HG02884 (cell line): ENCODE data around the gene ST3GAL2.

Source experiments
- ATAC-seq: cut with Tn5 transposase; IDR thresholded peaks from one replicate; pipeline ENCODE4 v1.9.1; 2021; ENCODE audit warnings: mild to moderate bottlenecking, moderate library complexity; ENCODE audit not compliant: unreplicated experiment

Gene ST3GAL2, protein sequence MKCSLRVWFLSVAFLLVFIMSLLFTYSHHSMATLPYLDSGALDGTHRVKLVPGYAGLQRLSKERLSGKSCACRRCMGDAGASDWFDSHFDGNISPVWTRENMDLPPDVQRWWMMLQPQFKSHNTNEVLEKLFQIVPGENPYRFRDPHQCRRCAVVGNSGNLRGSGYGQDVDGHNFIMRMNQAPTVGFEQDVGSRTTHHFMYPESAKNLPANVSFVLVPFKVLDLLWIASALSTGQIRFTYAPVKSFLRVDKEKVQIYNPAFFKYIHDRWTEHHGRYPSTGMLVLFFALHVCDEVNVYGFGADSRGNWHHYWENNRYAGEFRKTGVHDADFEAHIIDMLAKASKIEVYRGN

DNA sequence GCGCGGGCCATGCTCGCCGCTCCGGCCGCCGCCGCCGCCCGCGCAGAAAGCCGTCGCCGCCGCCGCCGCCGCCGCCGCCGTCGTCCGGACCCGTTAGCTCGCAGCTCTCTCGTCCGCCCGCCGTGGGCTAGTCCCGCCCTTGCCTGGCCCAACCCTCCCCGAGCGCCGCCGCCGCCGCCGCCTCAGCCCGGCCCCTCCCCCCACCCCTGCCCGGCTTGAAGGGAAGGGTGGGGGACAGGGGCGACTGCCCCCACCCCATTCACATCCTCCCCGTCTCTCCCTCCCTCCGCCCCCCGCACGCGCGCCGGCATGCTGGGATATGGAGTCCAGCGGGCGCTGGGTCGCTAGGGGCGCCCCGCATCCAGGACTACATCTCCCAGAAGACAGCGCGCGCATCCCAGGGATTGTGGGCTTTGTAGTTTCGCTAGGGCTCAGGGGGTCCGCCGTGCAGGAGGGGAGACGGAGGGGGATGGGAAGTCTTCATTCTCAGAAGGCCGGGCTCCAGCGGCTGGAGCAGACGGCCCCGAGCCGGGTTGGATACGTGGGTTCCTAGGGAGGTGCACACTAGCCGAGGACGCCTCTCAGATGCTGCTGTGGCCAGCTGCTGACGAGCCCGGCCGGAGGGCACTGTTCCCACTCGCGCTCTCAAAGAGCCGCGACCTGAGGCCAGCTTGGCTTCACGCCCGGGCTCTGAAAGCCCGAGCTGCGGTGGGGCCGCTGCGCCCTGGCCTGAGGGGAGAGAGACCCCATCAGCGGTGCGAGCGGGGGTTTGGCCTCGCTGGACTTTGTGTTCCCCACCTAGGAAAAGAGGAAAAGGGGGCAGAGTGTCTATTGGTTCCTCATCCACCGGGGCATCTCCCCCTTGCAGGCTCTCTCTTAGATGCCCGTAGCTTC, at the start of gene ST3GAL2:
TSS of gene ST3GAL2 (minus strand) at position 132 of the 894 bp plus-strand sequence. CDS start 40,570 bp downstream, outside the sequence.
- peak; percentile 68 for ATAC-seq

DNA sequence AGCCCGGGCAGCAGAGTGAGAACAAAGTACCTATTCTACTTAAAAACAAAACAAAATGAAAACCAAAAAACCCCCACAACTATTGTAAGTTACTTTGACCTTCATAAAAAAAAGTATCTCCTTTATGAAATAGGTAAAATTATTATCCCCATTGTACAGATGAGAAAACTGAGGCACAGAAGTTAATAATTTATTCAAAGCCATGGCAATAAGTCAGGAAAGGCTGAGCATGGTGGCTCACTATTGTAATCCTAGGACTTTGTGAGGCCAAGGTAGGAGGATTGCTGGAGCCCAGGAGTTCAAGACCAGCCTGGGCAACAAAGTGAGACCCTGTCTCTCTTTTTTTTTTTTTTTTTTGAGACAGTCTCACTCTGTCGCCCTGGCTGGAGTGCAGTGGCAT, 46.0 kb upstream of the ST3GAL2 start:
- no peak for ATAC-seq

DNA sequence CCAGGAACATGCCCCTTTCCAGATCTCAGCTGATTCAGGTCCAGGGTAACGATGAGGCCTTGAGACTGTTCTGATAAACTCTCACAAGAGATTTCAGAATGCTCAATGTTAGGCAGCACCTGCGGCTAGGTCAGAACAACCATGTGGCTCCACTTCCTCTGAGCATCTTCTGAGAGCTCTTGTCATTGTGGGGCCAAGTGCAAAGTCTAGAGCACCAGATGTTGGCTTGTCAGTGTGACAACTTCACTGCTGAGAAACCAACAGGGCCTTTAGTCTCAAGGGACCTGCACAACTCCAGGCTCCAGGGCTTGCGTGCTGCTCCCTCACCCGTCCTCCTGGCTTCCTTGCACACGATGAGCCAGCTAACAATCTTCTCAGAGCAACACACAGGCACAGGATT, 44.5 kb upstream of the ST3GAL2 start:
- no peak for ATAC-seq

DNA sequence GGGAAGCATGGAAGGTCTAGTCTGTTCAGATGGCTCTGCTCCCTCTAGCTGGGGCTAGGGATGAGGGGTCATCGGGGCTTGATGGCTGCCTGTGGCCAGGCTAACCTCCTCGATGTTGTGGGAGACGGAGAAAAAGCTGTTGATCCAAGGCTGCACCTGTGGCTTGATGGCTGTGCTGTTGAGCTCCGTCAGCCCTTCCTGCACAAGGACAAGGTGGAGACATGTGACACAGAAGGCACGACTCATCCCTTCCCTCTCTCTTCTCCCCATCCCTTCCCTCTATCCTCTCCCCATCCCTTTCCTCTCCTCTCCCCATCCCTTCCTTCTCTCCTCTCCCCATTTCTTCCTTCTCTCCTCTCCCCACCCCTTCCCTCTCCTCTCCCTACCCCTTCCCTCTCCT, 43.7 kb upstream of the ST3GAL2 start:
- ATAC-seq, result no peak

DNA sequence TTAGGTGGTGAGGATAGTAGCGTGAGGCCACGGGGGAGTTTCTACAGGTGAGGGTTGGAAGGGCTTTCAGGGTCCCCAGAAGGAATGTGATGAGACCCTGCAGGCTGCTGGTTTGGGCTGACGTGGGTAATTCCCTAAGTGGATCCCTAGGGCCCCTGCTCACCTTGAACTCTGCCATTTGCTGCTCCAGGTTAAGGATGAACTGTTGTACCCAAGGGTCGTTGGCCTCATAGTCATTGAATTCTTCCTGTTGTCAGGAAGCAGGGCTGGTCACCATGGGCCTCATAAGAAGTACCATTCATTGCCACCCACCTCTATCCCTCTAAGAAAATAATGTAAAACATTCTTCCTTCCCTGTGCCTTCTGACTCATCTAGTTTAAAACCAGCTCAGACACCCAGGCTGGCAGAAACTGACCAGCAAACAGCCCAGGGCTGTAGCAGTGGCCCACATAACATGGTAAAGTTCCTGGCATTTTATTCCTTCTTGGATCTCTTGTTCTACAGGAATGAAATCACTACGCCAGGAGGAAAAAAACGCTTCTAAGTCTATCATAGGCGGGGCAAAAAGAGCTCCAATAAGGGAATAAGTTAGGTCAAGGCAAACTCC, 43.1 kb upstream of the ST3GAL2 start:
- ATAC-seq, result no peak

DNA sequence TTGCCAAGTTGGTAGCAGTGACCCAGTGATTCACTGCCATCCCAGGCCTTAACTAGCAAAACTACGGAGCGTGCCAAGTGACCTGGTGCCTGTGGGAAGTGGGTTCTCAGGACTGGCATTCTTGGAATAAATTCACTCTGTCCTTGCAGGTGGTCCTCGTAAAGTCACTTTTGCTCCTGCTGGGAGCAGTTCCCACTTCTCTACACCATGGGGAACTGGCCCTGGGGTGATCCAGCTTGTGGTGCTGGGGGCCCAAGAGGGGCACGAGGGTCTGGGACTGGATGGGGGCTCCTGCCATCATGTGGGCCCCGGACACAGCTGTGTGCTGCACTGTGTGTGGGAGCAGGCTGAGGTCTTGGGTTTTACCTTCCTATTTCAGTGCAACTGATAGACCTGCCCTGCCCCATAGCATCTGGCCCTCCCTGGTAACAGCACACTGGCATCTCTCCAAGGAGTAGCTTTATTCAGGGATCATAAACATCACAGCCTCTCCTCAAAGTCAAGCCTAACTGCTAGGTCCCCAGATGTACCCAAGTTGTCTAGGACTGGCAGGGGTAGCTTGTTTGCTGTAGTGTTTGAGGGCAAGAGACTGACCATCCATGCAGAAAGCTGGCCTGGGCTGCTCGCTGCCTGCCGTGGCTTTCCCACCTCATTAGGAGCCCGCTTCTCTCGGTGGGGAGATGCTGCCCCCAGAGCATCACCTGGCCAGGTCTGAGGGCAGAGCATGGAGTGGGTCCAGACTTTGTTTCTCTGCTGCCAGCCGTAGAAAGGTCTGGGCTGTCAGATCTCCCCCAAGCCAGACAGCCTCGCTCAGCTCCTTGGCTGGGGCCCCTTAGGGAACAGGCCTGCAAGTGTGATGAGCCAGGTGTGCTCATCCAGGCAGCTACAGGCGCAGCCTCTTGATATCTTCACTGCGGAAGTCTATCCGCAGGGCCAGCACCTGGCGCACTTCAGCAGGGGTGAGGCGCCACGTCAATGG, 41.5 kb upstream of the ST3GAL2 start:
- no peak for ATAC-seq

DNA sequence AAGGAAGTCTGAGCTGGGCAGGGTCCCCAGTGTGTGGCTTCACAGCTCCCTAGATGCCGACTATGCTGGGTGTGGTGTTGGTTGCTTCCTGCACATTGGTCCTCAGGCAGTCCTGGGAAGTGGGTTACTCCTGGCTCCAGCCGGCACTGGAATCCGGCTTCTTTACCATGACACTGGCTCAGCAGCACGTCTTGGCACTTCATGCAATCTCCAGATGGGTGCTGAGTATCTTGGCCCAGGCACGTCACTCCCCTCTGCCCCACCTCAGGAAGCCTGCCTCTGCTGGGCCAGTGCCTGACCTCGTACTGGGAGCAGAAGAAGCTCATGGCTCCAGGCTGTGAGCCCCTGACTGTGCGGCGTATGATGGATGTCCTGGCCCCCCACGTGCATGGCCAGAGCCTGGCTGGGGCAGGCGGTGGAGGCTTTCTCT, 40.0 kb upstream of the ST3GAL2 start:
- no peak for ATAC-seq

DNA sequence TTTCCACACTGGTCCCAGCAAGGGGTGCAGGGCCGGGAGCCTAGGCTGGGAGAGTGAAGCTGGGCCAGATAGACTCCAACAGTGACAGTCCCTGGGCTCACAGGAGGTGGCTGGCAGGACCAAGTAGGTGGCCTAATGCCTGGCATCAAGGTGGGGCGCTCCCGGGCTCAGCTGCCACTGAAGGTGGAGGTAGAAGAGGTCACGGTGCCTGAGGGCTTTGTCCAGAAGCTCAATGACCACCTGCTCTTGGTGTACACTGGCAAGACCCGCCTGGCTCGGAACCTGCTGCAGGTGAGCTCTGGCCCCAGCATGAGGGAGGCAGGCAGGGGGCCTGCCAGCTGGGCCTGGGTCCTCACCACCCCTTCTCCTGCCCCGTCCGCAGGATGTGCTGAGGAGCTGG, 39.3 kb upstream of the ST3GAL2 start:
- ATAC-seq, result no peak

DNA sequence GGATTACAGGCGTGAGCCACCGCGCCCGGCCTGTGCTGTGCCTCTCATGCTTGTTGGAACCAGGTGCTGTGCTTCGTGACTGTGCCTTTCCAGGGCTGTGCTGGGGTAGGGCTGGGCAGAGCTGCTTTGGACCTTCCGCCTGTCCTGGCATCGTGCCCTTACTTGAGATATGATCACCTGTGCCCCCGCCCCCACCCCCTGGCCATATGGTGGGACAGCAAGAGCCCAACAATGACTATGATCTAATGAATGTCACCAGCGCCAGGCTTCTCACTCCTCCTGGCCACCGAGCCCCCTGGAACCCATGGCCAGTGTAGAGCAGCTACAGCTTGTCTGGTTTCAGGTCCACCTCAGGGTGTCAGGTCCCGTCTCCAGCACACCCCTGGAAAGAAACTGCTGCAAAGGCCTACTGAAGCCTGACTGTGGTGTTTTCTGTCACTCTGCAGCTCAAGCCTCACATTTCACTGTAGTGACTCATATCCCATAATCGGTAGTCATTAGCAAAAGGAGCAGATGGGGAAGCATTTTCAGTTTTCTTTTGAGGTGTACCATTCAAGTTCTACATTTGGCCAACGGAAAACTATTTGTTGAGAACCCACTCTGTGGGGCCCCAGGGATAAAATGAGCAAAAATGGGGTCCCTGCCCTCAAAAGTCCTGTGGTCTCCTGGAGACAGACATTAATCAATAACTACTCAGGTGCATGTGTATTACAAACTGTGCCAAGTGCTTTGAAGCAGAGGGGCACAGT, 37.5 kb upstream of the ST3GAL2 start:
- ATAC-seq, result peak; percentile 95

DNA sequence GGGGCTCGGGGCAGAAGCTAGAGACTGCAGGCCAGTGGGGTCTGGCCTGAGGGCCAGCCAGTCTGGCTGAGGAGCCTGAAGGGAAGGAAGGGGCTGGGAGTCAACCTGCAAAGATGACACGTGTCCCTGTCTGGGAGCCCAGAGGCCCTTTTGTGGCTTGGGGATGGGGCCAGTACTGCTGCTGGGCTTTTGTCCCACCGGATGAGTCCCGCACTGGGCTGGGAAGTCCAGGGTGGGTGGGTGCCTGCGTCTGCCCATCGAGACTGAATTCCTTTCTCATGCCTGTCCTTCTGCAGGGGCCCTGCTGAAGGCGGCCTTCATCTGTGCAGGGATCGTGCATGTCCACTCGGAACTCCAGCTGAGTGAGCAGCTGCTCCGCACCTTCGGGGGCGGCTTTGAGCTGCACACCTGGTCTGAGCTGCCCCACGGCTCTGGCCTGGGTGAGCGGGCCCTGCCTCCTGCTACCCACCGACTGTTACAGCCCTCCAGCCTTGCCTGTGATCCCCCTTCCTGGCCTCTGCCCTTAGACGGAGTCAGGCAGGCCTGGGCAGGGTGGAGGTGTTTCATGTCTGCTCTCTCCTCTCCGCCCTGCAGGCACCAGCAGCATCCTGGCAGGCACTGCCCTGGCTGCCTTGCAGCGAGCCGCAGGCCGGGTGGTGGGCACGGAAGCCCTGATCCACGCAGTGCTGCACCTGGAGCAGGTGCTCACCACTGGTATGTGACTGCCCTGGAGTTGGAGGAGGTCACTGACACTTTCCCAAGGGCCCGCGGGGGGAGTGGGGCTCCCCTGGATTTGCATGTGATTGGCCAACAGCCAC, 36.4 kb upstream of the ST3GAL2 start:
- no peak for ATAC-seq

DNA sequence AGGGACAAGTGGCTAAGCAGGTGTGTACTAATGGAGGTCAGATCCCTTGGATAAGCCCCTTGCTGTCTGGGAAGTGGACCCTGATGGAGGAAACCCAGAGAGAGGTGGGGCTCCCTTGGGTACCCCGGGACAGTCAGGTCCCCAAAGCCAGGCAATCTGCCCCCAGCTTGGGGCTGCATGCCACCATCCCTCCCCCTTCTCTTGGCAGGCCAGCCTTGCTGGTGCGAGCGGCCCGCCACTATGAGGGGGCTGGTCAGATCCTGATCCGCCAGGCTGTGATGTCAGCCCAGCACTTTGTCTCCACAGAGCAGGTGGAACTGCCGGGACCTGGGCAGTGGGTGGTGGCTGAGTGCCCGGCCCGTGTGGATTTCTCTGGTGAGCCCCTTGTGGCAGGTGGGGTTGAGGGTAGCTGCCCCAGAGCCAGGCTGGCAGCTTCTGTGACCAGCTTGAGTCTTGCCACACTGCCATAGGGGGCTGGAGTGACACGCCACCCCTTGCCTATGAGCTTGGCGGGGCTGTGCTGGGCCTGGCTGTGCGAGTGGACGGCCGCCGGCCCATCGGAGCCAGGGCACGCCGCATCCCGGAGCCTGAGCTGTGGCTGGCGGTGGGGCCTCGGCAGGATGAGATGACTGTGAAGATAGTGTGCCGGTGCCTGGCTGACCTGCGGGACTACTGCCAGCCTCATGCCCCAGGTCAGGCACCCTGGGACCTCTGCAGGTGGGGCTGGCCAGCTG, 35.6 kb upstream of the ST3GAL2 start:
- ATAC-seq, result no peak

DNA sequence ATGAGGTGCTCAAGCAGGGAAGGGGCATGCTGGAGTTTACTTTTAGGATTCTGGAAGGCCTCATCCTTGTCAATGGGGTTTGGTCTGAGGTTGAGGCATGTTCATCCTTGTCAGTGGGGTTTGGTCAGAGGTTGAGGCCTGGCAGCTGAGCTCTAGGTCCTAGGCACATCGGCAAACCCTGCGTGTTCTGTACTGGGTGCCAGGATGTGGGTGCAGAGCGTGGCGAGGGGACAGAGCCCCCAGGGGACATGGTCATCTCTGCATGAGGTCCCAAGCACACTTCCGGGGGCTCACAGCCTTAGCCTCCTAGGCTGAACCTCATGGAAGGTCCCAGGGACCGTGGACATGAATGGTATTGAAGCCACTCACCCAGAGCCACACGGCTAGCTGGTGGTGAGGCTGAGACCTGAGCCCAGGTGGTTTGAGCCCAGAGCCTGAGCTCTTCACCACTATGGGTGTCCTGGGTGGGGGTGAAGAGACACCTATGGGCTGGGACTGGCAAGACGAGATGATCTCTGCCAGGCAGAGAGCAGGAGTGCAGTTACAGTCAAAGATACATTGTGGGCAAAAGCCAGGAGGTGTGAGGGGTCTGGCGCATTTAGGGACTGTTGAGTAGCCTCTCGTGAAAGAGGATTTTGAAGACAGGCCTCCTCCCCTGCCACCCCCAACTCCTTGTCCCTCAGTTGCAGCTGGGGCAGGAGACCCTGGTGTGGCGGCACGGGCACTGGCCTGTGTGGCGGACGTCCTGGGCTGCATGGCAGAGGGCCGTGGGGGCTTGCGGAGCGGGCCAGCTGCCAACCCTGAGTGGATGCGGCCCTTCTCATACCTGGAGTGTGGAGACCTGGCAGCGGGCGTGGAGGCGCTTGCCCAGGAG, 34.8 kb upstream of the ST3GAL2 start:
- ATAC-seq, result no peak

DNA sequence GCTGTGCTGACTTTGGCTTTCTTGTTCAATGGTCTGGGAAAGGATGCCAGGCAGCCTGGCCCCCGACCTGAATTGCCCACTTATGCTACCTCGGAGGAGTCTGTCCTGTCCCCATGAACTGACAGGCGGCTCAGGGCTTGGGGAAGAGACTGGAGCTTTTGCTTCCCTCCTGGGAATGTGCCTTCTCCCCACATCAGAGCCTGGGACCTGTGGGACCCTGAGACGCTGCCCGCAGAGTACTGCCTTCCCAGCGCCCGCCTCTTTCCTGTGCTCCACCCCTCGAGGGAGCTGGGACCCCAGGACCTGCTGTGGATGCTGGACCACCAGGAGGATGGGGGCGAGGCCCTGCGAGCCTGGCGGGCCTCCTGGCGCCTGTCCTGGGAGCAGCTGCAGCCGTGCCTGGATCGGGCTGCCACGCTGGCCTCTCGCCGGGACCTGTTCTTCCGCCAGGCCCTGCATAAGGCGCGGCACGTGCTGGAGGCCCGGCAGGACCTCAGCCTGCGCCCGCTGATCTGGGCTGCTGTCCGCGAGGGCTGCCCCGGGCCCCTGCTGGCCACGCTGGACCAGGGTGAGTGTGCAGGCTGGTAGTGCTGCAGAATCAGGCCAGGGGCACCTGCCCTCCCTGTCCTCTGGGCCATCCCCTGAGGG, 34.0 kb upstream of the ST3GAL2 start:
- no peak for ATAC-seq

DNA sequence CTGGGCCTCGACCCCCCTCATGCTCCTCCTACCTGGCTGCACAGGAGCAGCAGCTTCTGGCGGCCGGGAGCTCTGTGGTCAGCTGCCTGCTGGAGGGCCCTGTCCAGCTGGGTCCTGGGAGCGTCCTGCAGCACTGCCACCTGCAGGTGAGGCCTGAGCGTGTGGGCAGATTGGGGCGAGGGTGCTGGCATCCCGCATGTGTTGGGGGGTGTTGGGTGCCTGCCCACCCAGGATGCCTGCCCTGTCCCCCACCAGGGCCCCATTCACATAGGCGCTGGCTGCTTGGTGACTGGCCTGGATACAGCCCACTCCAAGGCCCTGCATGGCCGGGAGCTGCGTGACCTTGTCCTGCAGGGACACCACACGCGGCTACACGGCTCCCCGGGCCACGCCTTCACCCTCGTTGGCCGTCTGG, 32.0 kb upstream of the ST3GAL2 start:
- ATAC-seq, result no peak

DNA sequence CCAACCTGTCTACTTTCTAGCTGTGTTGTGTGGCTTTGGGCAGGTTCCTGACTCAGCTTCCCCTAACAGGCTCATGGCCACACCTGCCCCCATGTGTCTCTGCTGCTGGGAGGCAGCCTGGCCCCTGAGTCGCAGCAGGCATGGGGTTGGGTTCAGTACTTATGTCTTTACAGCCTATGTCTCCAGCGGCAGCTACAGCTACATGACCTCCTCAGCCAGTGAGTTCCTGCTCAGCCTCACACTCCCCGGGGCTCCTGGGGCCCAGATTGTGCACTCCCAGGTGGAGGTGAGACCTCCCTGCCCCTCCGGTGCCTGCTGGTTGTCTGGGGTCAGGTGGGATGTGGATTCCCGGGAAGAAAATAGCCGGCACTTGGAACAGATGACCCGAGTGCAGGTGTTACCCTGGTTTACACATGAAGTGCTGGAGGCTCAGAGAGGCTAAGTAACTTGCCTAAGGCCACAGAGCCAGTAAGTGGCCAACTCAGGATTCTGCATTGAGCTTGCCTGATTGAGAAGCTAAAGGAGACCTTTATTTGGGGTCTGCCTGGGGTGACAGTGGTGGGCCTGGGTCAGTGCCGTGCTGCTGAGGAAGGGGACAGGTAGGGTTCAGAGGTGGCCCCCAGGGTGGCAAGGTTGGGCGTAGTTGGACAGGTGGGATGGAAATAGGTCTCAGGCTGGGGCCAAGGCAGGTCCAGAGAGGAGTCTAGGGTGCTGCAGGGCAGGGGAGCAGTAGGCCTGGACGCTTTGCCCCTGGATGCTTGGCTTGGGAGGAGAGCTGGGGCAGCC, 31.4 kb upstream of the ST3GAL2 start:
- ATAC-seq, result no peak
